Measurements from ENCODE around the gene FKTN.
"Not testable (repeated sequence)": the region's sequence is repeated elsewhere in the genome, so short reads cannot be mapped to it uniquely, and the experiment has no call there.

Gene FKTN

DNA sequence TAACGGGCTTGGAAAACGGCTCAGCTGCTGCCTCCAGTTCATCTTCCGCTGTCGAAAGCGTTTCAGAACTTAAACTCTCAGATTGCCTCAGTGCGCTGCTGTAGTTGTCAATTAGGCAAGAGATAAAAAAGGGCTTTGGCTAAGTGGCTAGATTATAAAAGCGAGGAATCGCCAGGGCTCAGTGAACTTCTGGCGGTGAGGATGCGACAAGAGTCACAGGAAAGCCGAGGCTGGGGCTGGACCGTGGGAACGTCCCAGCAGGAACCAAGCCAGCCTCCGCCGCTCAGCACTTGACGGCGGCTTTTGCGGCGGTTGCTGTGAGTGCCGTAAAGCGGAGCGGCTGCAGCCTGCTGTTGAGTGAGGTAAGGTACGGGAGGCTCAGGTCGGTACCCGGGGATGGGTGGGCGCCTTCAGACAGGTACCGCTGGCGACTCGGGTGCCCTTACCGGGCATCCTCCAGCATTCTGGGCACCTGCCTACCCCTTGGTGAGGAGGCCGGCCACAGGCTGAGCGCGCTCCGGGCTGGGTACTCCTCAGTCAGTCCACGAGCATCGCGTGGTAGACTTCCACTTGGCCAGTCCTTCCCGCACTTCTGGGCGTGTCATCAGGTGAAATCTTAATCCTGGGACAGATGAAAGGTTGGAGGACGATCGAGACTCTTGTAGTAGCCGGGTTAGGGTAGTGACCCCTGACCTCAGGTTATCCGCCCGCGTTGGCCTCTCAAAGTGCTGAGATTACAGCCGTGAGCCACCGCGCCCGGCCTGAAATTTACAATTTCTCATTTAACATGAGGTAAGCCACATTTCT, at the start of gene FKTN:
TSS of gene FKTN (plus strand) at position 328 of the 807 bp plus-strand sequence. CDS start 16,902 bp downstream, outside the sequence.
- DNase-seq = peak; percentile 81 to 82

DNA sequence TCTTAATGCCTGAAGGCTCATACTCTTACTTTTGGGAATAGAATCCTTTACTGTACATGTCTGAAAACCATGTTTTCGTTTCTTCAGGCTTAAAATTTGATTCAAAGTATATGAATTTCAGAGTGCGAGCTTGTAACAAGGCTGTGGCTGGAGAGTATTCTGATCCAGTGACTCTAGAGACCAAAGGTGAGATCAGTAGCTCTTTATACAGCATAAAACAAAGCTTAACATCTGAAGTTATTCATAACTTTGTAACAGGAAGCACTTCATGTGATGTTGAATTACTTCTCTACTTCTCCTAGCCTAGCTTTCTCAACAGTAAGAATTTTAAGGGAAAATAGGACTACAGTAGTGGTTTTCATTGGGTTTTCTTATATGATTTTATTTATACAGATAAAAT, 49.4 kb upstream of the FKTN start:
- no peak for DNase-seq

DNA sequence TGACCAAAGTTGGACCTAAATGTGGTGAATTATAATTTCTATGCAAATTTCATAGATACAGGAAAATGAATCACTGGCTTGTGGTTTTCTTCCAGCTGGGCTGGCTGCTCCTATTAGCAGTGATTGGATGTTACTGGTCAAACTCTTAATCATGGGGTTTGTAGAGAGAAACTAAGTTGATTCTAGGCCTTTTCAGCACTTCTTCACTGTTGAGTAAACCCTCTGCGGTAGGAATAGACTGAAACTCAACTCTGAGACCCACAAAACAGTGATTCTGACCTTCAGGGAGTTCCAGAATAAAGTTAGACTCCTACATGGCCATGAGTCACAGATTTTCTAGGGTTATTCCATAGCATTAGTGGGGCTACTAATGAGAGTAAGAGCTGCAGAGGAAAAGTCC, 47.9 kb upstream of the FKTN start:
- no peak for DNase-seq

DNA sequence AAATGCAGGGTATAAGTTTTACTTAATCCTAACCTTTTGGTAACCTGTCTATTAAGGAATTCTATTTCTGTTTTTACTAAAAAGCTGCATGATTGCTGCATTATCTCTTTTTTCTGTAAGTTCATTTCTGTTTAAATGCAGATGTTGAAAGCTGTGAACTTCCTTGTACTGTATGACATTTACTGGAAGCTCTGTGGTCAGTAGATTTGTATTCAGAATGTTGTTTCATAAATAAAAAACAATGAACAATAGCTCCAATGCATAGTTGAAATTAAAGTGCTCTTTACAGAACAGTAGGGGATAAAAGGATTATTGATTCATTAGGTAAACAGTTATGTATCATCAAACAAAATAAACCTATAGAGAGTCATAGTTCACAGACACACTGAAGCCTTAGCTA, 46.5 kb upstream of the FKTN start:
- no peak for DNase-seq

DNA sequence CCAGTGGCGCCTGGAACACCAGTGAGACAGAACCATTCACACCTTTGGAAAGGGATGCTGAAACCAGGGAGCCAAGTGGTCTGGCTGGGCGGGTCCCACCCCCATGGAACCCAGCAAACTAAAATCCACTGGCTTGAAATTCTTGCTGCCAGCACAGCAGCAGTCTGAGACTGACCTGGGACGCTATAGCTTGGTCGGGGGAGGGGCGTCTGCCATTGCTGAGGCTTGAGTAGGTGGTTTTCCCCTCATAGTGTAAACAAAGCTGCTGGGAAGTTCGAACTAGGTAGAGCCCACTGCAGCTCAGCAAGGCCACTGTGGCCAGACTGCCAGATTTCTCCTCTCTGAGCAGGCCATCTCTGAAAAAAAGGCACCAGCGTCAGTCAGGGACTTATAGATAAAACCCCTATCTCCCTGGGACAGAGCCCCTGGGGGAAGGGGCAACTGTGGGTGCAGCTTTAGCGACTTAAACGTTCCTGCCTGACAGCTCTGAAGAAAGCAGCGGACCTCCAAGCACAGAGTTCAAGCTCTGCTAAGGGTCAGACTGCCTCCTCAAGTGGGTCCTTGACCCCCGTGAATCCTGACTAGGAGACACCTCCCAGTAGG, 42.0 kb upstream of the FKTN start:
- no peak for DNase-seq

DNA sequence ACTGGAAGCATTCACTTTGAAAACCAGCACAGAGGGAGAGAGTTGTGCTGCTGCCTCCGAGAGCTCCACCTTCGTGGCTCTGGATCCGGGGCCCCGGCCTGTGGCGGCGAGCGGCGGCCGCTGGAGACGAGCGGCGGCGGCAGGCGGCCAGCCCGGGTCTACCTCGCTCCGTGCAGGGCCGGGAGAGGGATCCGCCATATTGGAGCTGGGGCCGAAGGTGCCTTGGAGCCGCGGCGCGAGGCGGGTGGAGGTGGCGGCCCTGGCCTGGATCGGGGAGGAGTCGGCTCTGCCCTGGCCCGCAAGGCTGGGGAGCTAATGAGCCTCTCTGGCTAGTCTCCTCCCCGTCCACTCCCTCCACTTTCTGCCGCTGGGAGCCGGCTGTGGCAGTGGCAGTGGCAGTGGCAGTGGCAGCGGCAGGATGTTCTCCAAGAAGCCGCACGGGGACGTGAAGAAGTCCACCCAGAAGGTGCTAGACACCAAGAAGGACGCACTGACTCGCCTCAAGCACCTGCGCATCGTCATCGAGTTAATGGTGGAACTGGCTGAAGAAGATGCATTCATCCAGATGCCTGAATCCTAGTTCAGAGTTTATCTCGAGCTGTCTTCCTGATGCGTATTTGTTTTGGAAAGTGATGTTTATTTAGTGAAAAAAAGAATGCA, 38.1 kb upstream of the FKTN start:
- not testable (repeated sequence) for DNase-seq

DNA sequence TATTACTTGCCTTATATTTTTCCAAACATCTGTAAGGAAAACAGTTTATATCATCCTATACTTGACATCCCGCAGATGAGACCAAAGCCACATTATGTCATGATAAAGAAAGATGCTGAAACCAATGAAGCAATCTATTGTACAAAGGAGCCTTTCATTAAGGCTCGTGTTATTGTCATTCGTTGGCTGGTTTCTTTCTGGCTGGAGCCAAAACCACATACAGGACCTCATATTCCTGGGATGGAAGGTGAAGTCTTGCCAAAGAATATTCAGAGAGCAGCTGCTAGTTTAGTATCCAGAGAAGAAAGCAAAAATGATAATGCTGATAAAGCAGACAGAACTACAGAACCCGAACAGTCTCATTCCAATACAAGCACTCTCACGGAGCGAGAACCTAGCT, 36.9 kb upstream of the FKTN start:
- not testable (repeated sequence) for DNase-seq

DNA sequence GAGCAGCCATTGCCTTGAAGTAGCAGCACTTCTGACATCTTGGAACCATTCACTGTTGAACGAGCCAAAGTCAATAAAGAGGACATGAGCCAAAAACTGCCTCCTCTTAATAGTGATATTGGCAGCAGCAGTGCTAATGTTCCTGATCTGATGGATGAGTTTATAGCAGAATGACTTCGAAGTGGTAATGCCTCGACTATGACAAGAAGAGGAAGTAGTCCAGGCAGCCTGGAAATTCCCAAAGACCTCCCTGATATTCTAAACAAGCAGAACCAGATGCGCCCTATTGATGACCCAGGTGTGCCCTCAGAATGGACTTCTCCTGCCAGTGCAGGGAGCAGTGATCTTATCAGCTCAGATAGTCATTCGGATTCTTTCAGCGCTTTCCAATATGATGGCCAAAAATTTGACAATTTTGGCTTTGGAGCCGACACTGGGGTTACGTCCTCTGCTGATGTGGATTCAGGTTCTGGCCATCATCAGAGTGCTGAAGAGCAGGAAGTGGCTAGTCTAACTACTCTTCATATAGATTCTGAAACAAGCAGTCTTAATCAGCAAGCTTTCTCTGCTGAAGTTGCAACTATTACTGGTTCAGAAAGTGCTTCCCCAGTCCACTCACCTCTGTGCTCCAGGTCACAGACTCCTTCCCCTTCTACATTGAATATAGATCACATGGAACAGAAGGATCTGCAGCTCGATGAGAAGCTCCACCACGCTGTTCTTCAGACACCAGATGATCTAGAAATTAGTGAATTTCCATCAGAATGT, 35.1 kb upstream of the FKTN start:
- not testable (repeated sequence) for DNase-seq

DNA sequence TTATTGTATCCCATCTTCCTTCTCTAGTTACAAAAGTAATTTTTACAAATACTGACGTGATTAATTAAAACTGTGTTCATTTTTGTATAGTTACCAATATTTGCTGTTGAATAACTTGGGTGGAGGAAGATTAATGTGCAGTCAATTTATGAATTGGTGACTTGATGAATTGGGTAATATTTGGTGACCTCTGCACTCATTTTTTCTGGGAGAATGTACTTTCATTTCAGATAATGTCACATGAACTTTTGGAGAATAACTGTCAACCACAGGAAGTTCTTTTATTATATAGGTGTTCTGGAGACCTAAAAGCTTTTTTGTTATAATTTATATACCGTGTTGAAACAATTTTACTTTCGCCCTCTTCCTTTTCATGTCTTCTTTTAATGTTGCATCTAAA, 26.4 kb upstream of the FKTN start:
- no peak for DNase-seq

DNA sequence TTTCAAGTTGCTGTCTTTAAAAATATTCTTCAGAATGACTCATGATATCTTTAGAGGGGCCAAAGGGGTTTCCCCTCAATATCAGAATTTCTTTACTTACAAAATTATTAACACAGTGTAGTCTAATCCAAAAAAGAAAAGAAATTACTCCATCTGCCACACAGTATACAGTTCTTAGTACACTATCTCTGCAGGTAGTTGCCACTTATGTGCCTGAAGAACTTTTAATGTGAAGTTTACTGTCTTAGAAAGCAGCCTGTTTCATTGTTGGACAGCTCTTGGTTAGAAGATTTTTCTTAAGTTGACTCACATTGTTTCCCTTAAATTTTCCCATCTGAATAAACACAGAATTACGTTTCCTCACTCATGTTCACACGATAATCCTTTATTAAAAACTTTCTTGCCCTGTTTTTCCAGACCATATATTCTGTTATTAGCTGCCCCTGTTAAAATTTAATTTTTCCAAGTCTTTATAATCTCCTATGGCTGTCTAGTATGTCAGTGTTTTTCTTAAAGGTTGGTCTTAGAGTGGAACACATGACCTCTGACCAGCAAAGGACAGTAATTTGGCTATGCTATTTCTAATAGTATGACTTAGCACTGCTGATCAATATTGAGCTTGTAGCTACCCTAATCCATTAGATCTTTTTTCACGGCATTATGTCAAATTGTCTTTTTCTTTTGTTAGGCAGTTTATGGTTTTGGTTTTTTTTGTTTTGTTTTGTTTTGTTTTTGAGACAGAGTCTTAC, 21.8 kb upstream of the FKTN start:
- DNase-seq = no peak

DNA sequence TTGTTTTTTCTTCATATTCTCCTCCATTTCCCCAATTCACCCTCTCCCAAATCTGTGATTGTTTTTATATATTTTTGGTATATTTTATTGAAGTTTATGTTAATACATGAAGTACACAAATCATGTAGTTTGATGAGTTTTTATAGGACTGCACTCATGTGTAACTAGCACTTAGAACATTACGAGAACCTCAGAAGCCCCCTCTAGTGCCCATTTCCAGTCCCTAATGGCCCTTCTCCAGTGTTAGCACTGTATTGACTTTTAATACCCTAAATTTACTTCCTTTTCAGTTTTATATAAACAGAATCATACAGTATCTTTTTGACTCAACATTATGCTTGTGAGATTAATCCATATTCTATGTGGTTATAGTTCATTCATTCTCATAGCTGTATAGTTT, 18.5 kb upstream of the FKTN start:
- DNase-seq = peak in 1 of 2 experiments; percentile 20

DNA sequence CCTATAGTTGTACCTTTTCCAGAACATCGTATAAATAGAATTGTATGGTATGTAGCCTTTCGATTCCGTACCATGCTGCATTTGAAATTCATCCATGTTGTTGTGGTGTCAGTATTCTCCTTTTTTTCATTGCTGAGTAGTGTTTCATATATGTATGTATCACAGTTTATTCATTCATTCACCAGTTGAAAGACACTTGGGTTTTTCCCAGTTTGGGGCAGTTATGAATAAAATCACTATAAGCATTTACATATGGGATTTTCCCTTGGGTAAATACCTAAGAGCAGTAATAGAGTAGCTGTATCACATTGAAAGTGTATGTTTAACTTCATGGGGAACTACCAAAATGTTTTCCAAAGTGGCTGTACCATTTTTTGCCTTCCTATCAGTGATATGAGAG, 16.1 kb upstream of the FKTN start:
- no peak for DNase-seq

DNA sequence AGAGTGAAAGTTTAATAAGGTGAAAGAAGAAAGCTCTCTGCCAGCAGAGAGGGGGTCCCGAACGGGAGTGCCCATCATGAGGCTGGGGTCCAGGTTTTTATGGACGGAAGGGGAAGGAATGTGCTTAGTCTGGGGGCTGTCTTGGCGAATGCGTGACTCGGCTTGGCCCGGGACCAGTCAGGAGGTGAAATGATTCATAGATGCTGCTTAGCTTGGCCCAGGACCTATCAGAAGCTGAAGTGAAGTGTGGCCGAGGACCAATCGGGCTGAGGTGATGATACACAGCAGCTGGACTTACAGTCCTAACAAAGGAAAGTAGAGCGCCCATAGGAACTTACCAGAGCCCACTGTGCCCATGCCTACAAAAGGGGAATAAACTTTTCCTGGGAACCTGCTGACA, 3.9 kb upstream of the FKTN start:
- no peak for DNase-seq

DNA sequence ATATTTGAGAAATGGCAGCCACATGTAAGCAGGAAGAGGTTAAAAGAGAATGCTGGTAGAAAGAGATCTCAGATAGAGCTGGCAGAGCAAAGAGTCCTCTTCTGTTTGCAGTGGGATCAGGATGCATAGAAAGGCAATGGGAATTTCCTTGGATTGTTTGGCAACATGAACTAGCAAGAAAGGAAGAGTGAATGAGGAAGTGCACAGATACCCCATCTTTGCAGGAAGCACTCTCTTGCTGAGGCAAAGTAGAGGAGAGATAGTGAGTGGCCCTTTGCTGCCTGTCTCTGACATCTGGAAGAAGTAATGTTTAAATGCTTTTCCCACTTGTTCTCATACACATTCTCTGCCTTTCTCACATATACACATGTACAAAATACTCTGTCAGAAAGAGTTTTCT, 14.5 kb downstream of the FKTN start:
- DNase-seq = peak in 1 of 2 experiments; percentile 15

DNA sequence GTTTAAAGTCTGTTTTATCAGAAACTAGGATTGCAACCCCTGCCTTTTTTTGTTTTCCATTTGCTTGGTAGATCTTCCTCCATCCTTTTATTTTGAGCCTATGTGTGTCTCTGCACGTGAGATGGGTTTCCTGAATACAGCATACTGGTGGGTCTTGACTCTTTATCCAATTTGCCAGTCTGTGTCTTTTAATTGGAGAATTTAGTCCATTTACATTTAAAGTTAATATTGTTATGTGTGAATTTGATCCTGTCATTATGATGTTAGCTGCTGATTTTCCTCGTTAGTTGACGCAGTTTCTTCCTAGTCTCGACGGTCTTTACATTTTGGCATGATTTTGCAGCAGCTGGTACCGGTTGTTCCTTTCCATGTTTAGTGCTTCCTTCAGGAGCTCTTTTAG, 22.0 kb downstream of the FKTN start:
- DNase-seq = not testable (repeated sequence)

DNA sequence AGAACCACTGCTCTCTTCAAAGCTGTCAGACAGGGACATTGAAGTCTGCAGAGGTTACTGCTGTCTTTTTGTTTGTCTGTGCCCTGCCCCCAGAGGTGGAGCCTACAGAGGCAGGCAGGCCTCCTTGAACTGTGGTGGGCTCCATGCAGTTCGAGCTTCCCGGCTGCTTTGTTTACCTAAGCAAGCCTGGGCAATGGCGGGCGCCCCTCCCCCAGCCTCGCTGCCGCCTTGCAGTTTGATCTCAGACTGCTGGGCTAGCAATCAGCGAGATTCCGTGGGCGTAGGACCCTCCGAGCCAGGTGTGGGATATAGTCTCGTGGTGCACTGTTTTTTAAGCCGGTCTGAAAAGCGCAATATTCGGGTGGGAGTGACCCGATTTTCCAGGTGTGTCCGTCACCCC, 23.6 kb downstream of the FKTN start:
- not testable (repeated sequence) for DNase-seq

DNA sequence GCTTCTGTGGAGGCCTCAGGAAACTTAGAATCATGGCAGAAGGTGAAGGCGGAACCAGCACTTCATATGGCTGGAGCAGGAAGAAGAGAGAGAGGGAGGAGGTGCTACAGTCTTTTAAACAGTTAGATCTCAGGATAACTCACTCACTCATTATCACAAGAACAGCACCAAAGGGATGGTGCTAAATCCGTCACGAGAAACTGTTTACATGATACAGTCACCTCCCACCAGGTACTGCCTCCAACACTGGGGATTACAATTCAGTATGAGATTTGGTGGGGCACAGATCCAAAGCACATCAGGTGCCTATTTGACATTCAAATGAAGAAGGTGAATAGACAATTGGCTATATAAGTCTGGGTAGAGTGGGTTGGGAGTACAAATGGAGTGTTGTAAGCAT, 35.2 kb downstream of the FKTN start:
- DNase-seq = no peak

DNA sequence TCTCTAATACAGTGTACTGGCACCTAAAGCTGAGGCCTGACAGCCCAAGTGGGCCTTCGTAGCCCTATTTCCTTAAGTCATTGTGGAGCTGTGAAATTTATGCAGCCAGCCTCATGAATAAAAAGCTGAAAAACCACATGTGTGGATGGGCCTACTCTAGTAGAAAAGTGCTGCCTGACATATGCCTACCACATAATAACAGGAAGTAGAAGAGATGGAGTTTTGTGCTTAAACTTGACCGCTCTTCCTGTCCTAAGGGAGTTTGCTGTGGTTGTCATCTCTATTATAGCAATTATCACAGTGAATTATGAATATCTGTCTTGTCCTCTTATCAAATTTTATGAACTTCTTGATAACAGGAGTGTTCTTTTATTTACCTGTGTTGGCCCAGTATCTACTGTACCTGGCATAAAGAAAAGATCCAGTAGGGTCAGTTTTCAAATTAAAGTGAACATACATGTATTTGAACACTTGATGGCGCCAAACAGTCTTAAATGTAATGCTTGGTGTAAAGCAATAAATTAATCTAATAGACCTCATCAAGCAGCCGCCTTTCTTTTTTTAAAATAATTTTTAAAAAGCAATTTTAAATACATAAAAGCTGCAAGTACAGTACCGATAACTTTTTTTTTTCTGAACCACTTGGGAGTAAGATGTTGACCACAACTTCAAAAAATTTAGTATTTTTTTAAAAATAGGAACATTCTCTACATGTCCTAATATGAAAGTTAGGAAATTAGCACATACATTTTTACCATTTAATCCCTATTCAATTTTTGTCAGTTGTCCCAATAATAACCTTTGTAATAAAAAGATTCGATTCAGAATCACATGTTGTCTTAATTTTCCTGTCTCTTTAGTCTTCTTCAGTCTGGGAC, 51.0 kb downstream of the FKTN start:
- DNase-seq = peak; percentile 43 to 67

DNA sequence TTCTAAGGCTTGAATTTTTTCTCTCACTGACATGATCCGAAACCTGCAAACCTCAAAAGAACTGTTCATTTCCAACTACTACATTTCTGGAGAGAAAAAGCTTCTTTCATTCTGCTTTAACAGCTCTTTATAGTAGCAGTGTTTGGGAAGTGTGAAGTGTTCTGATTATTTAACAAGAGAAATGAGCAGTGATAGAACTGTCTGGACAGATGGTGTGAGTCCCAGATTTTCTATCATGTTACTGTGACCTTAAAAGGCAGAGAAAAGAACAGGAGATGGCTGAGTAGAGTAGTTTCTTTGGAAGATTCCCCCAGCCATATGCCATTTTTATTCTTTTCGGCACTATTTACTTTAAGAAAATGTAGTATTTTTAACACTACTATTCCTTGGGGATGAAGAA, 63.1 kb downstream of the FKTN start:
- no peak for DNase-seq

DNA sequence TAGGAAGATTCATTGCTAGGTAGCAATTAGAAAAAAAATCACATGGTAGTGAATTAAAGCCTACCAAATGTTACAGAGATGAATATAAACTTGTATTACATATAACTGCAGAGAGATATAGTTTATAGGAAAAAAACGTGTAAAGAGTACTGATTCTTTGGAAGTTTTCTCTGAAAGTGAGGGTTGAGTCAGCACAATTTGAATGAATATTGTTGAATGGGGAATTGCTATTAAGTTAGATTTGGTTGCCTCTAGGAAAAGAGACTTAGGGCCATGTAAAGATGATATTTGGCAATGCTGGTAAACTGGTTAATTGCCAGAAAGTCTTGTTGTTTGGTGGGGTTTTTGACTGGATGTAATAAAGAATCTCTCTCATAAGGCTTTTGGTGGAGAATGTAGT, 67.2 kb downstream of the FKTN start:
- DNase-seq = no peak

DNA sequence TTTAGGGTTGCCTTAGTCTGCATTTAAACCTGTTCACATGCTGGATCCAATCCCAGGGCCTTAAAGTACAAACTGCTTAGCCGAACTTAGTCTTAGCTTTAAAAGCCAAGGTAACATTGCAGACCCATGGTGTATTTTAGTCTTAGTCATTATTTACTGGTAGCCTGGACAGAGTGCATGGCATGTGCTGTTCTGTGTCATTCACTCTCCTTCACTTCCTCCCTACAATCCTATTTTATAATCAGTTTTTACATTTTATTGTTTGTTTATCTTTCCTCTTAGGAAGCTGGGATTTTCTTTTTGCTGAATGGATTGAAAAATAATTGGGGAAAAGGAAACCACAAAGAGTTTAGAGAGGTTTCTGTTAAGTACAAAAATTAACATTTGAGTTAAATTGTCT, 74.9 kb downstream of the FKTN start:
- DNase-seq = no peak

DNA sequence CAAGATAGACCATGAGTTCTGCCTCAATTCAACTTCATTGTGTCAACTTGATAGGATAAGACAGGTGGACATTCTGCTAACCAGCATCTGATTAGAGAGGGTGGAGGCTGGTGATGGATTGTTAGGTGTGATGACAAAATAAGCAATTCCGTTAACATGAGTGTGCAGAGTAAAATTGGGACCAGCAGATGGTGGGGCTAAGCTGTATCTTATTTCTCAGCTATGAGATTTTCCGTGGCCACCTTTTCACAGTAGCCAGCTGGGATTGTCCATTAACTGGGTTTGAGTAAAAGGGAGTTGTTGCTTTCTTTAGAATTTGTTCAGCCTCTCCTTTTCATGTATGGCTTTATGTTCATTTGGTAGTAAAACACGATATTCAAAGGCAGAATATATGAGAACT, 75.5 kb downstream of the FKTN start:
- no peak for DNase-seq
